ENCODE measurements around the gene CNNM1. TPM values are rescaled to one million over a fixed set of nuclear protein-coding genes. Genes with fewer than 3 reads are reported as not detected.

Gene CNNM1
- total RNA-seq, 4 donors from 2014 or later: 1.9 to 3.6 (median 2.8) TPM

GRCh38 chr10:99411546-99411945 is 82.4 kb downstream of the CNNM1 start:
- intact Hi-C loops (cut with DNase I; ENCODE audit: low total_unique reads): no loop called here
- no peak overlapping the region for H3K4me3 ChIP-seq (ENCODE audit: low read depth, poor library complexity, severe bottlenecking)
- no peak for TF ChIP-seq POLR2A (IDR thresholded peaks at IDR 0.05)
- no peak for TF ChIP-seq CTCF (IDR thresholded peaks at IDR 0.05)
- DNase-seq (ENCODE audit: low spot score in 2 of 2): no peak
- 91 to 100% methylated on average over 2 of the region's 2 CpGs for WGBS, 2 donors

- H3K4me3 ChIP-seq (ENCODE audit: low read depth, poor library complexity, severe bottlenecking): no peak overlapping the region
- DNase-seq (ENCODE audit: low spot score in 2 of 2): no peak
- intact Hi-C loops (cut with DNase I; ENCODE audit: low total_unique reads): no loop called here
- TF ChIP-seq POLR2A (IDR thresholded peaks at IDR 0.05) (no peak), CTCF (IDR thresholded peaks at IDR 0.05) (no peak)
- 86 to 97% methylated on average over 1 of the region's 1 CpG for WGBS, 2 donors
Observed at GRCh38 chr10:99412099-99412498, 82.9 kb downstream of the CNNM1 start.

GRCh38 chr10:99418910-99419624 is 89.9 kb downstream of the CNNM1 start:
- TF ChIP-seq POLR2A (IDR thresholded peaks at IDR 0.05) (no peak), CTCF (IDR thresholded peaks at IDR 0.05) (no peak)
- H3K4me3 ChIP-seq (ENCODE audit: low read depth, poor library complexity, severe bottlenecking): no peak overlapping the region
- no peak for DNase-seq (ENCODE audit: low spot score in 2 of 2)
- intact Hi-C loops (cut with DNase I; ENCODE audit: low total_unique reads): no loop called here

GRCh38 chr10:99419688-99420087 is 90.5 kb downstream of the CNNM1 start:
- intact Hi-C loops (cut with DNase I; ENCODE audit: low total_unique reads): no loop called here
- H3K4me3 ChIP-seq (ENCODE audit: low read depth, poor library complexity, severe bottlenecking): no peak overlapping the region
- DNase-seq (ENCODE audit: low spot score in 2 of 2): no peak
- no peak for TF ChIP-seq POLR2A (IDR thresholded peaks at IDR 0.05)
- TF ChIP-seq CTCF (IDR thresholded peaks at IDR 0.05): no peak
- whole genome bisulfite sequencing, 2 donors: 91 to 98% methylated on average over 2 of the region's 2 CpGs

- 94 to 96% methylated on average over 3 of the region's 3 CpGs for WGBS, 2 donors
- intact Hi-C loops (cut with DNase I; ENCODE audit: low total_unique reads): no loop called here
- no peak overlapping the region for H3K4me3 ChIP-seq (ENCODE audit: low read depth, poor library complexity, severe bottlenecking)
- no peak for TF ChIP-seq CTCF (IDR thresholded peaks at IDR 0.05)
- no peak for TF ChIP-seq POLR2A (IDR thresholded peaks at IDR 0.05)
- DNase-seq (ENCODE audit: low spot score in 2 of 2): no peak
Observed at GRCh38 chr10:99421233-99421739, 92.1 kb downstream of the CNNM1 start.

All from lower leg skin (tissue), 4 donors.